Activated CD8-positive, alpha-beta memory T cell treated with anti-CD3 and anti-CD28 coated beads, Interleukin-2, amount 10 ng/mL, durations not matched to agents 7 days and 5 days (primary cell): ENCODE data around the gene MSLN. TPM values are rescaled to one million over a fixed set of nuclear protein-coding genes. Genes with fewer than 3 reads are reported as not detected.

ENCODE experiments used
- ATAC-seq: fragments of 150-1000 bp; cut with Tn5 transposase; one replicate; pipeline ENCODE4 v1.10.0; 2021; ENCODE audit warnings: moderate library complexity
- CTCF ChIA-PET: fragments of 350-600 bp; sonication (Branson Sonifier 250); formaldehyde crosslinking; loops from one replicate; lab custom pipeline; 2021; ENCODE audit warnings: antibody characterized with exemption; lab: Charles Lee
- DNase-seq: peaks from one replicate; pipeline ENCODE4 v3.0.0-alpha.2; 2020
- H3K27ac Mint-ChIP-seq: one replicate; pipeline ENCODE4 v1.8.0; 2021; ENCODE audit warnings: mild to moderate bottlenecking, mixed read lengths
- H3K27me3 Mint-ChIP-seq: one replicate; pipeline ENCODE4 v1.8.0; 2021; ENCODE audit warnings: mixed read lengths
- H3K36me3 Mint-ChIP-seq: one replicate; pipeline ENCODE4 v1.8.0; 2021; ENCODE audit warnings: mild to moderate bottlenecking, mixed read lengths
- H3K4me1 Mint-ChIP-seq: one replicate; pipeline ENCODE4 v1.8.0; 2021; ENCODE audit warnings: mixed read lengths
- H3K4me3 Mint-ChIP-seq: one replicate; pipeline ENCODE4 v1.8.0; 2021; ENCODE audit warnings: mild to moderate bottlenecking, moderate library complexity, mixed read lengths
- H3K9me3 Mint-ChIP-seq: one replicate; pipeline ENCODE4 v1.8.0; 2022; ENCODE audit warnings: low read depth, mixed read lengths
- total RNA-seq, 2 experiments: library from RNA; stranded (reverse); gene quantifications; one replicate each; pipeline ENCODE4 v1.2.3, GENCODE V29; 2021

The MSLN gene
- total RNA-seq, 2 experiments from 2014 or later, result not detected

- CTCF ChIA-PET, result interaction anchor here (1.3 to 5.8 kb wide), 6 partner anchors 10 to 61 kb away, joined by 4 to 33 read pairs (median 15); partner anchors contain the start of genes CHTF18, CIAO3, METRN and RPUSD1
- Mint-ChIP-seq H3K4me1 (peaks cover 6% of the 10 kb centered on the region), H3K27ac (no peak overlapping the region), H3K36me3 (no peaks in the 10 kb centered on the region), H3K27me3 (no peaks in the 10 kb centered on the region), H3K4me3 (no peak overlapping the region), H3K9me3 (no peaks in the 10 kb centered on the region)
- ATAC-seq (no peak), DNase-seq (no peak)
Observed at GRCh38 chr16:725463-726187, 34.9 kb upstream of the MSLN start.

DNA sequence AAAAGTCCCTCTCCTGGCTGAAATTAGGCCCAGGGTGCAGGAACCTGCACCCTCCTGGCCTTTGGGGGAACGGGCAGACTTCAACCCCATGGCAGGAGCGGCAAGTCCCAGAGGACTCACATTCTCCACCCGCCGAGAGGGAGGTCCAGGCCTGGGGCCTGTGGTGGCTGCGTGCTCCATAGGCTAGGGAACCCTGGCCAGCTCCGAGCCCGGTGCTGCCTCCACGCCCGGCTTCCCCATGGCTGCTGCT is 34.4 kb upstream of the MSLN start:
- Mint-ChIP-seq H3K36me3 (no peaks in the 10 kb centered on the region), H3K4me3 (no peak overlapping the region), H3K27ac (no peak overlapping the region), H3K4me1 (peaks cover 6% of the 10 kb centered on the region), H3K9me3 (no peaks in the 10 kb centered on the region), H3K27me3 (no peaks in the 10 kb centered on the region)
- CTCF ChIA-PET, result interaction anchor here (1.3 to 5.8 kb wide), 6 partner anchors 10 to 61 kb away, joined by 4 to 33 read pairs (median 15); partner anchors contain the start of genes CHTF18, CIAO3, METRN and RPUSD1
- no peak for DNase-seq
- no peak for ATAC-seq

DNA sequence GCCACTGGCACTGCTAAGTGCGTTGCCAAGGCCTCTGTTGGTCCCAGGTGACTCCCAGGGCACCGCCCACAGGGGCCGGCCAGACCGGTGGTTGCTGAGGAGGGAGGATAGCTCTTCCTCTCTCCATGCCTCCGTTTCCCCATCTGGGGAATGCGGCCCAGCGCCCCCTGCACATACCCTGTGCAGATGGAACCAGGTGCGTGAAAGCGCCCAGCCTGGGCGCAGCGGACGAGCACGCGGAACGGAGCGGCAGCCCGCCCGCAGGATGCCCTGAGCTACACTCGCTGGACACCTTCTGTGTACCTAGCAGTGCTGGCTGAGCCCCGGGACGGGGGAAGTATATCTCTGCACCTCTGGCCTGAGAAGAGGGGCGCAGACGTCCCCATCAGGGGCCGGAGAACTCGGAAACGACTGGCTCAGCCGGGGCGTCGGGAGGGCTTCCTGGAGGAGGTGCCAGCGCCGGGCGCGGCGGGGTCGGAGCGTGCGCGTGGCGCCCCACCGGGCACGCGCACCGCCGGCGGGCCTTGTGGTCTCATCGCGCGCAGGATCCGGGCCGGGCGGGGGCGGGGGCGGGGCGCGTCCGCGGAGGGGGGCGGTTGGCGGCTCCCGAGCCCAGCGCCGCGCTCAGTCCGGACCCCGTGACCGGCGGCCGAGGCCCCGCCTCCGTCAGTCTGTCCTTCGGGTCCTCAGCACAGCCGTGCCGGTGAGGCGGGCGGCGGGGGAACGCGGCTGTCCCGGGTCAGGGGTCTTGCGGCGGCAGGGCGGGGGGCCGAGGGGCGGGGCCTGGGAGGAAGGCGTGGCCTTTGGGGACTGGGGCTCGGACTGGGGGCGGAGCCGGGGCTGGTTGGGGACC is 33.9 kb upstream of the MSLN start, which contains the start of the genes CCDC78 and HAGHL:
TSS of gene CCDC78 (minus strand) at position 6 of the 853 bp plus-strand sequence. CDS start 76 bp downstream, outside the sequence.
TSS of gene HAGHL (plus strand) at position 669 of the 853 bp plus-strand sequence. CDS start 404 bp downstream, outside the sequence.
- ATAC-seq, result peak; percentile 46
- Mint-ChIP-seq H3K4me3 (peak within 1 kb of the TSS; percentile 56), H3K36me3 (no peaks in the 10 kb centered on the region), H3K27ac (no peak within 1 kb of the TSS), H3K9me3 (no peaks in the 10 kb centered on the region), H3K4me1 (peaks cover 6% of the 10 kb centered on the region), H3K27me3 (no peaks in the 10 kb centered on the region)
- DNase-seq, result peak; percentile 78
- CTCF ChIA-PET, result interaction anchor here (1.1 to 5.8 kb wide), 7 partner anchors 9 to 60 kb away, joined by 3 to 33 read pairs (median 13); partner anchors contain the start of genes CHTF18, CIAO3, METRN and RPUSD1

- CTCF ChIA-PET, result interaction anchor here (1.1 to 5.8 kb wide), 4 partner anchors 11 to 15 kb away, joined by 3 to 33 read pairs (median 4); partner anchors contain the start of genes CIAO3 and METRN
- DNase-seq (peak; percentile 66), ATAC-seq (peak; percentile 31)
- Mint-ChIP-seq H3K27ac (no peak overlapping the region), H3K36me3 (no peaks in the 10 kb centered on the region), H3K4me3 (peak overlapping the region; percentile 56), H3K4me1 (peaks cover 4% of the 10 kb centered on the region), H3K27me3 (no peaks in the 10 kb centered on the region), H3K9me3 (no peaks in the 10 kb centered on the region)
Observed at GRCh38 chr16:727291-727977, 33.1 kb upstream of the MSLN start.

- Mint-ChIP-seq H3K9me3 (no peaks in the 10 kb centered on the region), H3K4me3 (no peak overlapping the region), H3K27ac (no peak overlapping the region), H3K4me1 (peaks cover 4% of the 10 kb centered on the region), H3K36me3 (no peaks in the 10 kb centered on the region), H3K27me3 (no peaks in the 10 kb centered on the region)
- CTCF ChIA-PET, result interaction anchor here (1.2 to 5.8 kb wide), 3 partner anchors 10 to 16 kb away, joined by 3 to 33 read pairs (median 6); partner anchors contain the start of gene METRN
- peak; percentile 71 for ATAC-seq
- peak; percentile 79 for DNase-seq
Observed at GRCh38 chr16:728131-728889, 32.2 kb upstream of the MSLN start.

GRCh38 chr16:728890-729744 is 31.4 kb upstream of the MSLN start:
- Mint-ChIP-seq H3K4me3 (no peak overlapping the region), H3K4me1 (peaks cover 4% of the 10 kb centered on the region), H3K9me3 (no peaks in the 10 kb centered on the region), H3K36me3 (no peaks in the 10 kb centered on the region), H3K27ac (no peak overlapping the region), H3K27me3 (no peaks in the 10 kb centered on the region)
- ATAC-seq, result no peak
- CTCF ChIA-PET, result interaction anchor here (0.9 to 1.4 kb wide), 2 partner anchors 8 to 9 kb away, joined by 3 to 4 read pairs; partner anchors contain the start of gene ANTKMT
- DNase-seq, result no peak

GRCh38 chr16:729768-730665 is 30.5 kb upstream of the MSLN start:
- Mint-ChIP-seq H3K4me3 (no peak overlapping the region), H3K36me3 (no peaks in the 10 kb centered on the region), H3K27me3 (no peaks in the 10 kb centered on the region), H3K27ac (no peak overlapping the region), H3K4me1 (peaks cover 10% of the 10 kb centered on the region), H3K9me3 (no peaks in the 10 kb centered on the region)
- DNase-seq (peak; percentile 40), ATAC-seq (no peak)
- CTCF ChIA-PET, result interaction anchor here (0.9 to 1.4 kb wide), 4 partner anchors 9 to 15 kb away, joined by 3 to 6 read pairs (median 4); partner anchors contain the start of genes ANTKMT, CIAO3 and METRN

DNA sequence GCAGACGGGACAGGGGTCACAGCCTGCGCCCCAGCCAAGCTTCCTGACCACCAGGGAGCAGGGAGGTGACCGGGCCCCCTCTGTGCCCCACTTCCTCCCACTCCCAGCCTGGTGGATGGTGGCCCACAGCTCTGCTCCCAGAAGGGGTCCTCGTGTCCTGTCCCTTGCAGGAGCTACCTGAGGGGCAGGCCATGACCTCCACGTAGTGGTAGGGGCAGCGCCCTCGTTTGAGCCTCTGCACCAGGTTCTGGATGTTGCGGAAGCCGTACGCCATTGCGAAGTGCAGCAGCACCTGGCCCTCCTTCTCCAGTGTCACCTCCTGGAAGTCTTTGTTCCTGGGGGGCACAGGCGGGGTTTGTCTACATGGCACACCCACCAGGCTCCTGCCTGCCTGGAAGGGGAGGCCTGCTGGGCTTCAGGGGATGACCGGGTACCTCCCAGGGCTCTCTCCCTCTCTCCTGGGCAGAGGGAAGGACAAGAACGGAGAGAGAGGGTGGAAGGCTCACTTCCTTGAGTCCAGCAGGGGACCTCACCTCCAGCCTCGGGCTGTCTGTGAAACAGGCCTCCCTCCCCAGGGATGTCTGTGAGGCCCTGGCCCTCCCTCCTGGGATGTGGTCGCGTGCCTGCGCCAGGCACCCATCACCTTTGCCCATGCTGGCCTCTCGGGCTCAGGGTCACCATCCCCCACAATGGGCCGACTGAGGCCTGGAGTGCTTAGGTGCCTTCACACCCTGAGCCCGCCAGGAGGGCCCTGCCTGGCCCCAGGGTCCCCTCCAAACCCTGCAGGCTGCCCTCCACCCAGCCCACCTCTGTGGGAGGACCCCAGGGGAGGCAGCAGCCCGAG is 29.6 kb upstream of the MSLN start:
- Mint-ChIP-seq H3K4me1 (peaks cover 18% of the 10 kb centered on the region), H3K4me3 (no peak overlapping the region), H3K27ac (no peak overlapping the region), H3K36me3 (no peaks in the 10 kb centered on the region), H3K27me3 (no peaks in the 10 kb centered on the region), H3K9me3 (no peaks in the 10 kb centered on the region)
- ATAC-seq (no peak), DNase-seq (peak; percentile 40)
- CTCF ChIA-PET, result interaction anchor here (1.0 to 2.1 kb wide), 6 partner anchors 10 to 21 kb away, joined by 3 to 8 read pairs (median 4); partner anchors contain the start of genes ANTKMT, CIAO3 and METRN

DNA sequence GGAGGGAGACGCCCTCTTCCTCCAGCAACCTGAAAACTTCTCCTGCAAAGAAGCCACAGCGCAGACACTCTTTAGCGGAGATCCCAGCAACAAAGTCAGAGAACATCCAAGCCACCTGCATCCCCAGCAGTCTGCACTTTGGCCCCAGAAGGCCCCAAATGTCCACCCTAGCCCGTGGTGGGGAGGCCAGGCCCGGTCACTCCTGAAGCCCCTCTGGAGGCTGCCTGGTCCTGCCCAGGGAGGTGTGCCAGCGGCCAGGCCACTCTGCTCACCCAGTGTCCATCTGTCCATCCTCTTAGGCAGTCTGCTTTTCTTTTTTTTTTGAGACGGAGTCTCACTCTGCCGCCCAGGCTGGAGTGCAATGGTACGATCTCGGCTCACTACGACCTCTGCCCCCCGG is 28.2 kb upstream of the MSLN start:
- peaks cover 30% of the 10 kb centered on the region for H3K4me1 Mint-ChIP-seq
- H3K4me3 Mint-ChIP-seq, result no peak overlapping the region
- no peaks in the 10 kb centered on the region for H3K27me3 Mint-ChIP-seq
- no peaks in the 10 kb centered on the region for H3K9me3 Mint-ChIP-seq
- CTCF ChIA-PET, result interaction anchor here (1.1 to 2.1 kb wide), 6 partner anchors 8 to 22 kb away, joined by 3 to 8 read pairs (median 3); partner anchors contain the start of genes ANTKMT and CIAO3
- no peak for ATAC-seq
- H3K36me3 Mint-ChIP-seq, result peaks cover 2% of the 10 kb centered on the region
- no peak overlapping the region for H3K27ac Mint-ChIP-seq
- no peak for DNase-seq

GRCh38 chr16:732936-733335 is 27.6 kb upstream of the MSLN start:
- H3K4me3 Mint-ChIP-seq, result no peak overlapping the region
- CTCF ChIA-PET, result interaction anchor here (1.0 to 2.1 kb wide), 4 partner anchors 13 to 23 kb away, joined by 3 to 8 read pairs (median 3); no protein-coding TSS in a partner anchor
- no peak for ATAC-seq

More at GRCh38 chr16:732936-733335, 27.6 kb upstream of the MSLN start:
- no peak for DNase-seq
- no peaks in the 10 kb centered on the region for H3K9me3 Mint-ChIP-seq
- H3K27me3 Mint-ChIP-seq, result no peaks in the 10 kb centered on the region
- peaks cover 4% of the 10 kb centered on the region for H3K36me3 Mint-ChIP-seq
- H3K27ac Mint-ChIP-seq, result no peak overlapping the region
- peaks cover 34% of the 10 kb centered on the region for H3K4me1 Mint-ChIP-seq
